ENCODE measurements around the gene OR51A7.

GRCh38 chr11:4903484-4903883, at the start of gene OR51A7:
- TF ChIP-seq CTCF (IDR thresholded peaks at IDR 0.05; ENCODE audit: extremely low read depth in 1 of 2, insufficient read depth in 1 of 2, low read depth in 1 of 2, low read length in 2 of 2) (no peak), POLR2A (IDR thresholded peaks at IDR 0.05; ENCODE audit: low read depth, low read length) (no peak), POLR2AphosphoS5 (IDR thresholded peaks at IDR 0.05; ENCODE audit: insufficient read depth, low read depth, low read length) (no peak), JUN (IDR thresholded peaks at IDR 0.05; ENCODE audit: borderline replicate concordance, insufficient read depth, insufficient read length, low read depth) (no peak)

Measured in endothelial cell of umbilical vein (primary cell).